Measurements from ENCODE around the gene TCTN1.

The TCTN1 gene

GRCh38 chr12:110693731-110694130 is 79.8 kb downstream of the TCTN1 start:
- peak; percentile 44 to 84 (median 83) for DNase-seq
- peaks cover 7 to 64% (median 35%) of the 10 kb centered on the region in 4 experiments for H3K4me1 ChIP-seq (ENCODE audit: control extremely low read depth in 1 of 4, control insufficient read depth in 4 of 4, insufficient read depth in 4 of 4, low read length in 3 of 4)

GRCh38 chr12:110694330-110694901 is 80.5 kb downstream of the TCTN1 start:
- ChIA-PET POLR2A (no interaction called here), CTCF (interaction anchor here (1.1 to 1.2 kb wide), 2 partner anchors 12 to 17 kb away, joined by 4 to 5 read pairs; no protein-coding TSS in a partner anchor)
- DNase-seq, result no peak
- Histone ChIP-seq H3K36me3 (ENCODE audit: control insufficient read depth in 4 of 4, insufficient read depth in 4 of 4, low read length in 3 of 4) (no peaks in the 10 kb centered on the region), H3K4me1 (ENCODE audit: control extremely low read depth in 1 of 4, control insufficient read depth in 4 of 4, insufficient read depth in 4 of 4, low read length in 3 of 4) (peaks cover 7 to 59% (median 30%) of the 10 kb centered on the region in 4 experiments), H3K4me3 (ENCODE audit: control insufficient read depth in 1 of 7, extremely low read depth in 1 of 7, insufficient read depth in 4 of 7, low read depth in 2 of 7, low read length in 6 of 7) (no peak overlapping the region), H3K9me3 (ENCODE audit: control extremely low read depth in 1 of 5, control insufficient read depth in 4 of 5, insufficient read depth in 2 of 5, low read depth in 1 of 5, low read length in 4 of 5) (no peaks in the 10 kb centered on the region), H3K27ac (ENCODE audit: insufficient read depth in 1 of 2, low read depth in 1 of 2, low read length in 2 of 2, poor library complexity in 1 of 2, severe bottlenecking in 2 of 2) (no peak overlapping the region), H3K27me3 (replicated peaks in 2 of 5; ENCODE audit: control insufficient read depth in 4 of 5, insufficient read depth in 5 of 5, low read length in 4 of 5) (peaks cover 0 to 4% (median 2%) of the 10 kb centered on the region in 5 experiments)
- WGBS (ENCODE audit: insufficient coverage), result 72% methylated on average over 12 of the region's 12 CpGs

More at GRCh38 chr12:110693731-110694130, 79.8 kb downstream of the TCTN1 start:
- Histone ChIP-seq H3K4me3 (ENCODE audit: control insufficient read depth in 1 of 7, extremely low read depth in 1 of 7, insufficient read depth in 4 of 7, low read depth in 2 of 7, low read length in 6 of 7) (no peak overlapping the region), H3K36me3 (ENCODE audit: control insufficient read depth in 4 of 4, insufficient read depth in 4 of 4, low read length in 3 of 4) (no peaks in the 10 kb centered on the region), H3K27ac (ENCODE audit: insufficient read depth in 1 of 2, low read depth in 1 of 2, low read length in 2 of 2, poor library complexity in 1 of 2, severe bottlenecking in 2 of 2) (no peak overlapping the region), H3K27me3 (replicated peaks in 2 of 5; ENCODE audit: control insufficient read depth in 4 of 5, insufficient read depth in 5 of 5, low read length in 4 of 5) (peaks cover 0 to 4% (median 2%) of the 10 kb centered on the region in 5 experiments), H3K9me3 (ENCODE audit: control extremely low read depth in 1 of 5, control insufficient read depth in 4 of 5, insufficient read depth in 2 of 5, low read depth in 1 of 5, low read length in 4 of 5) (no peaks in the 10 kb centered on the region)
- CTCF ChIA-PET, result interaction anchor here (1.1 to 1.2 kb wide), 2 partner anchors 11 to 16 kb away, joined by 4 to 5 read pairs; no protein-coding TSS in a partner anchor
- POLR2A ChIA-PET, result no interaction called here
- WGBS (ENCODE audit: insufficient coverage), result 29% methylated on average over 3 of the region's 7 CpGs

- WGBS (ENCODE audit: insufficient coverage), result 100% methylated on average over 3 of the region's 3 CpGs
These were observed 82.4 kb downstream of the TCTN1 start for GRCh38 chr12:110696283-110696682.

GRCh38 chr12:110697236-110697635 is 83.3 kb downstream of the TCTN1 start:
- Histone ChIP-seq H3K9me3 (ENCODE audit: control extremely low read depth in 1 of 5, control insufficient read depth in 4 of 5, insufficient read depth in 2 of 5, low read depth in 1 of 5, low read length in 4 of 5) (no peaks in the 10 kb centered on the region), H3K27ac (ENCODE audit: insufficient read depth in 1 of 2, low read depth in 1 of 2, low read length in 2 of 2, poor library complexity in 1 of 2, severe bottlenecking in 2 of 2) (no peak overlapping the region), H3K4me1 (ENCODE audit: control extremely low read depth in 1 of 4, control insufficient read depth in 4 of 4, insufficient read depth in 4 of 4, low read length in 3 of 4) (peaks cover 4 to 33% (median 17%) of the 10 kb centered on the region in 4 experiments), H3K4me3 (ENCODE audit: control insufficient read depth in 1 of 7, extremely low read depth in 1 of 7, insufficient read depth in 4 of 7, low read depth in 2 of 7, low read length in 6 of 7) (no peak overlapping the region), H3K27me3 (replicated peaks in 2 of 5; ENCODE audit: control insufficient read depth in 4 of 5, insufficient read depth in 5 of 5, low read length in 4 of 5) (no peaks in the 10 kb centered on the region), H3K36me3 (ENCODE audit: control insufficient read depth in 4 of 4, insufficient read depth in 4 of 4, low read length in 3 of 4) (no peaks in the 10 kb centered on the region)
- POLR2A ChIA-PET, result no interaction called here
- CTCF ChIA-PET, result interaction anchor here (0.8 to 1.5 kb wide), 8 partner anchors 11 to 153 kb away, joined by 3 to 10 read pairs (median 4); no protein-coding TSS in a partner anchor
- 50% methylated on average over 2 of the region's 2 CpGs for WGBS (ENCODE audit: insufficient coverage)
- no peak for DNase-seq

More at GRCh38 chr12:110696283-110696682, 82.4 kb downstream of the TCTN1 start:
- peaks cover 0 to 3% (median 2%) of the 10 kb centered on the region in 5 experiments for H3K27me3 ChIP-seq (replicated peaks in 2 of 5; ENCODE audit: control insufficient read depth in 4 of 5, insufficient read depth in 5 of 5, low read length in 4 of 5)
- no peaks in the 10 kb centered on the region for H3K36me3 ChIP-seq (ENCODE audit: control insufficient read depth in 4 of 4, insufficient read depth in 4 of 4, low read length in 3 of 4)
- H3K9me3 ChIP-seq (ENCODE audit: control extremely low read depth in 1 of 5, control insufficient read depth in 4 of 5, insufficient read depth in 2 of 5, low read depth in 1 of 5, low read length in 4 of 5), result no peaks in the 10 kb centered on the region
- DNase-seq, result no peak
- CTCF ChIA-PET, result interaction anchor here (1.0 kb wide), 1 partner anchor 77 kb away, joined by 3 read pairs; no protein-coding TSS in a partner anchor
- POLR2A ChIA-PET, result no interaction called here
- peaks cover 4 to 40% (median 20%) of the 10 kb centered on the region in 4 experiments for H3K4me1 ChIP-seq (ENCODE audit: control extremely low read depth in 1 of 4, control insufficient read depth in 4 of 4, insufficient read depth in 4 of 4, low read length in 3 of 4)
- no peak overlapping the region for H3K4me3 ChIP-seq (ENCODE audit: control insufficient read depth in 1 of 7, extremely low read depth in 1 of 7, insufficient read depth in 4 of 7, low read depth in 2 of 7, low read length in 6 of 7)
- H3K27ac ChIP-seq (ENCODE audit: insufficient read depth in 1 of 2, low read depth in 1 of 2, low read length in 2 of 2, poor library complexity in 1 of 2, severe bottlenecking in 2 of 2), result no peak overlapping the region

- H3K27ac ChIP-seq (ENCODE audit: insufficient read depth in 1 of 2, low read depth in 1 of 2, low read length in 2 of 2, poor library complexity in 1 of 2, severe bottlenecking in 2 of 2), result no peak overlapping the region
- peaks cover 3 to 28% (median 17%) of the 10 kb centered on the region in 4 experiments for H3K4me1 ChIP-seq (ENCODE audit: control extremely low read depth in 1 of 4, control insufficient read depth in 4 of 4, insufficient read depth in 4 of 4, low read length in 3 of 4)
- peak overlapping the region in 1 of 7 experiments; percentile 57 for H3K4me3 ChIP-seq (ENCODE audit: control insufficient read depth in 1 of 7, extremely low read depth in 1 of 7, insufficient read depth in 4 of 7, low read depth in 2 of 7, low read length in 6 of 7)
- H3K36me3 ChIP-seq (ENCODE audit: control insufficient read depth in 4 of 4, insufficient read depth in 4 of 4, low read length in 3 of 4), result no peaks in the 10 kb centered on the region
- H3K27me3 ChIP-seq (replicated peaks in 2 of 5; ENCODE audit: control insufficient read depth in 4 of 5, insufficient read depth in 5 of 5, low read length in 4 of 5), result no peaks in the 10 kb centered on the region
- CTCF ChIA-PET, result interaction anchor here (0.8 to 1.5 kb wide), 8 partner anchors 10 to 154 kb away, joined by 3 to 10 read pairs (median 4); no protein-coding TSS in a partner anchor
- POLR2A ChIA-PET, result no interaction called here
- H3K9me3 ChIP-seq (ENCODE audit: control extremely low read depth in 1 of 5, control insufficient read depth in 4 of 5, insufficient read depth in 2 of 5, low read depth in 1 of 5, low read length in 4 of 5), result no peaks in the 10 kb centered on the region
- 23% methylated on average over 16 of the region's 20 CpGs for WGBS (ENCODE audit: insufficient coverage)
- peak; percentile 87 to 94 (median 92) for DNase-seq
These were observed 84.4 kb downstream of the TCTN1 start for GRCh38 chr12:110698171-110698902.
